ENCODE results near the gene CD101. TPM values are rescaled to one million over a fixed set of nuclear protein-coding genes. Genes with fewer than 3 reads are reported as not detected.

CD101 gene
- total and polyA plus RNA-seq, 2 of the 8 experiments (the other 6 are each of a cell fraction or from before 2014, with no cell fraction given) = 1.1 to 1.2 TPM

DNA sequence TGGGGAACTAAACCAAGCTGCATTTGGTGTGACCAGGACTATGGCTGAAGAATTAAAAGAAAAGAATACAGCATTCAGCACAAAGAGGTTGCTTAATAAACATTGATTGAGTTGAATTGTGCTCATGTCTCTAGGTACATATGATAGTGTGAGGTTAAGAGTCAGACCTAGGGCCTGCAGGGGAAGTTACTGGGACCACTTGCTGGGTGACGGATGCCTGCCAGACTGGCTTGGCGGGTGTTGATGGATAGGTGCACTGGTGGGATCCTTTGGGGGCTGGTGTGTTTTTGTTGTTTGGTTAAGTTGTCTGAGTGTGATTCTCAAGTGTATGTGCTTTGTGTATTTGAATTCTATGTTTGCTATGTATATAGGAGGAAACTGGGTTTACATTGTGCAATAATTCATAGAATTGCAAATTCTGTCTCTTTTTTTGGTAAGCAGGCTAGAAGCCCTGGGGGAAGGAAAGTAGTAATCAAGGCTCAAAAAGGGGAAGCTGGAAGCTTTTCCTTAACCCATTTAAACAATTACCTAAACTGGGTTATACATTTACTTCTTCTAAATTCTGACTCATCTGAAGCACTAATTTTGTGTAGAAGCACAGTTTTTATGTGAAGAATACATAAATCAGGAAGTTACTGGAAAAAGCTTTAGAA, 1.8 kb downstream of the CD101 start:
- Histone ChIP-seq H4K20me1 (replicated peaks in 1 of 2; ENCODE audit: control insufficient read depth in 1 of 2, insufficient read depth in 2 of 2, low read length in 2 of 2) (no peaks in the 10 kb centered on the region), H3K4me1 (replicated peaks in 1 of 4; ENCODE audit: control insufficient read depth in 3 of 4, insufficient read depth in 4 of 4, low read length in 3 of 4) (peaks cover 0 to 10% (median 3%) of the 10 kb centered on the region in 4 experiments; a peak in 6 of 7 replicates), H3K4me2 (ENCODE audit: insufficient read depth in 1 of 2, low read depth in 2 of 2, low read length in 2 of 2) (no peak overlapping the region), H2BK120ac (replicated peaks; ENCODE audit: low read depth, low read length) (no peak overlapping the region), H3K27ac (ENCODE audit: low read depth, low read length) (no peak overlapping the region), H3K9me3 (ENCODE audit: insufficient read depth in 2 of 2, low read depth in 1 of 2, low read length in 1 of 2) (no peaks in the 10 kb centered on the region), H2AK5ac (ENCODE audit: low read depth, low read length) (no peak overlapping the region), H4K91ac (replicated peaks; ENCODE audit: insufficient read length, low read length) (no peak overlapping the region), H3K23ac (ENCODE audit: insufficient read length) (no peak overlapping the region), H2AFZ (ENCODE audit: low read length) (no peak overlapping the region), H3K27me3 (replicated peaks in 1 of 4; ENCODE audit: control insufficient read depth in 3 of 4, extremely low read depth in 1 of 4, insufficient read depth in 3 of 4, low read length in 3 of 4) (no peaks in the 10 kb centered on the region), H4K8ac (ENCODE audit: extremely low read depth, insufficient read depth, low read length) (no peak overlapping the region), H3K23me2 (ENCODE audit: low read depth, low read length) (no peaks in the 10 kb centered on the region; the same call in 1 of the 2 replicates), H2BK5ac (ENCODE audit: low read depth, low read length) (no peak overlapping the region), H3K79me2 (ENCODE audit: control insufficient read depth in 1 of 2, insufficient read depth in 2 of 2, low read length in 2 of 2) (no peaks in the 10 kb centered on the region), H3K4me3 (ENCODE audit: extremely low read depth in 1 of 4, insufficient read depth in 2 of 4, low read depth in 3 of 4, low read length in 4 of 4) (no peak overlapping the region), H3K36me3 (ENCODE audit: control insufficient read depth in 2 of 4, insufficient read depth in 4 of 4, low read length in 3 of 4) (no peaks in the 10 kb centered on the region), H3K79me1 (ENCODE audit: low read depth, low read length) (no peaks in the 10 kb centered on the region), H2BK20ac (ENCODE audit: low read length) (no peak overlapping the region), H3K56ac (replicated peaks; ENCODE audit: insufficient read length, low read depth, low read length) (no peak overlapping the region), H3K9ac (replicated peaks in 1 of 4; ENCODE audit: extremely low read depth in 1 of 4, low read depth in 3 of 4, low read length in 3 of 4) (no peak overlapping the region), H3K18ac (ENCODE audit: extremely low read depth, low read length) (no peak overlapping the region), H2BK12ac (ENCODE audit: low read depth, low read length) (no peak overlapping the region), H3K4ac (replicated peaks; ENCODE audit: insufficient read length, low read depth, low read length) (no peak overlapping the region), H3K14ac (ENCODE audit: insufficient read length) (no peak overlapping the region), H2BK15ac (ENCODE audit: low read length) (no peak overlapping the region), H4K5ac (ENCODE audit: insufficient read length, low read depth, low read length) (no peak overlapping the region)
- ChIA-PET CTCF (ENCODE audit: partially characterized antibody) (interaction anchor here (0.6 to 2.1 kb wide), 7 partner anchors 19 to 269 kb away, joined by 3 to 6 read pairs (median 3); no protein-coding TSS in a partner anchor), POLR2A (ENCODE audit: partially characterized antibody) (no interaction called here)
- no peak for DNase-seq (ENCODE audit: low read depth in 1 of 2, low spot score in 2 of 2)
- no peak for FAIRE-seq
- 83% methylated on average over 2 of the region's 2 CpGs; no CpG with 5 or more reads in 1 of the 2 experiments for WGBS, 2 experiments (ENCODE audit: extremely low coverage in 1 of 2, insufficient coverage in 1 of 2, insufficient read length in 1 of 2, insufficient replicate concordance in 2 of 2, low coverage in 1 of 2, low lambda C conversion rate in 2 of 2, missing lambda C conversion rate in 1 of 2)
- TF ChIP-seq CHD2 (IDR thresholded peaks at IDR 0.05; ENCODE audit: low read length) (no peak), ZNF274 (IDR thresholded peaks at IDR 0.05; ENCODE audit: borderline replicate concordance, extremely low read depth, low read length) (no peak), ASH2L (IDR thresholded peaks at IDR 0.05; ENCODE audit: low read length) (no peak), SP1 (IDR thresholded peaks at IDR 0.05; ENCODE audit: low read depth, low read length) (no peak), EP300 (IDR thresholded peaks at IDR 0.05; ENCODE audit: borderline replicate concordance in 1 of 2, low read depth in 2 of 2, low read length in 2 of 2) (no peak), CREB1 (IDR thresholded peaks at IDR 0.05) (no peak), FOSL1 (IDR thresholded peaks at IDR 0.05; ENCODE audit: insufficient read depth, low read depth, low read length) (no peak), CBX8 (IDR thresholded peaks at IDR 0.05; ENCODE audit: borderline replicate concordance, low read depth, low read length) (no peak), JUND (IDR thresholded peaks at IDR 0.05; ENCODE audit: low read length) (no peak), TAF1 (IDR thresholded peaks at IDR 0.05; ENCODE audit: low read depth, low read length) (no peak), TBP (IDR thresholded peaks at IDR 0.05; ENCODE audit: low read depth, low read length) (no peak), HDAC2 (IDR thresholded peaks at IDR 0.05; ENCODE audit: borderline replicate concordance in 1 of 2, low read depth in 2 of 2, low read length in 2 of 2) (no peak), TCF12 (IDR thresholded peaks at IDR 0.05; ENCODE audit: low read depth, low read length) (no peak)
- TF ChIP-seq, protein P1, sequence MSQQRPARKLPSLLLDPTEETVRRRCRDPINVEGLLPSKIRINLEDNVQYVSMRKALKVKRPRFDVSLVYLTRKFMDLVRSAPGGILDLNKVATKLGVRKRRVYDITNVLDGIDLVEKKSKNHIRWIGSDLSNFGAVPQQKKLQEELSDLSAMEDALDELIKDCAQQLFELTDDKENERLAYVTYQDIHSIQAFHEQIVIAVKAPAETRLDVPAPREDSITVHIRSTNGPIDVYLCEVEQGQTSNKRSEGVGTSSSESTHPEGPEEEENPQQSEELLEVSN (IDR thresholded peaks at IDR 0.05) = no peak
